NCI-H460 (cell line): ENCODE results near the gene MTHFD1. TPM values are rescaled to one million over a fixed set of nuclear protein-coding genes. Genes with fewer than 3 reads are reported as not detected.

Experiments used
- DNase-seq: peaks from one replicate; pipeline ENCODE4 v3.0.0-alpha.2; 2016; ENCODE audit warnings: low read depth; ENCODE audit errors: extremely low read depth
- total RNA-seq: library from RNA; depleted of rRNA; stranded (reverse); fragments of >200 nt; shearing (Covaris generic); gene quantifications from 2 replicates; pipeline ENCODE4 v1.2.3, GENCODE V29; 2014

Gene MTHFD1
- total RNA-seq, 1 experiment from 2014 or later: 63.5 TPM

GRCh38 chr14:64405295-64405694 lies 17.1 kb downstream of the MTHFD1 start:
- no peak for DNase-seq

GRCh38 chr14:64407329-64407728 lies 19.2 kb downstream of the MTHFD1 start:
- DNase-seq: no peak

- DNase-seq: no peak
Observed at GRCh38 chr14:64409126-64409920, 21.2 kb downstream of the MTHFD1 start.

GRCh38 chr14:64410084-64410774 lies 22.1 kb downstream of the MTHFD1 start:
- no peak for DNase-seq

- no peak for DNase-seq
Observed at GRCh38 chr14:64411001-64411400, 22.8 kb downstream of the MTHFD1 start.

GRCh38 chr14:64412237-64412636 lies 24.1 kb downstream of the MTHFD1 start:
- DNase-seq: no peak

- DNase-seq: no peak
Observed at GRCh38 chr14:64416348-64416932, 28.3 kb downstream of the MTHFD1 start.

GRCh38 chr14:64417055-64417770 lies 29.1 kb downstream of the MTHFD1 start:
- no peak for DNase-seq

- no peak for DNase-seq
Observed at GRCh38 chr14:64417771-64418125, 29.6 kb downstream of the MTHFD1 start.

- DNase-seq: no peak
Observed at GRCh38 chr14:64419003-64419402, 30.9 kb downstream of the MTHFD1 start.

GRCh38 chr14:64421166-64421565 lies 33.0 kb downstream of the MTHFD1 start:
- DNase-seq: no peak

GRCh38 chr14:64422005-64422404 lies 33.9 kb downstream of the MTHFD1 start:
- DNase-seq: no peak

- DNase-seq: no peak
Observed at GRCh38 chr14:64422756-64423155, 34.6 kb downstream of the MTHFD1 start.

- DNase-seq: no peak
Observed at GRCh38 chr14:64423987-64424386, 35.8 kb downstream of the MTHFD1 start.

- no peak for DNase-seq
Observed at GRCh38 chr14:64434528-64434927, 46.4 kb downstream of the MTHFD1 start.

- no peak for DNase-seq
Observed at GRCh38 chr14:64438181-64438841, 50.2 kb downstream of the MTHFD1 start.

- no peak for DNase-seq
Observed at GRCh38 chr14:64439141-64439540, 51.0 kb downstream of the MTHFD1 start.

- no peak for DNase-seq
Observed at GRCh38 chr14:64440494-64440893, 52.3 kb downstream of the MTHFD1 start.

- no peak for DNase-seq
Observed at GRCh38 chr14:64442300-64442988, 54.3 kb downstream of the MTHFD1 start.

- DNase-seq: no peak
Observed at GRCh38 chr14:64444140-64444539, 56.0 kb downstream of the MTHFD1 start.
